ENCODE measurements around the gene EPHX1. TPM values are rescaled to one million over a fixed set of nuclear protein-coding genes. Genes with fewer than 3 reads are reported as not detected.

Gene EPHX1
- total and polyA plus RNA-seq, 2 of the 8 experiments (the other 6 are each of a cell fraction or from before 2014, with no cell fraction given): 45.3 to 79.1 TPM

DNA sequence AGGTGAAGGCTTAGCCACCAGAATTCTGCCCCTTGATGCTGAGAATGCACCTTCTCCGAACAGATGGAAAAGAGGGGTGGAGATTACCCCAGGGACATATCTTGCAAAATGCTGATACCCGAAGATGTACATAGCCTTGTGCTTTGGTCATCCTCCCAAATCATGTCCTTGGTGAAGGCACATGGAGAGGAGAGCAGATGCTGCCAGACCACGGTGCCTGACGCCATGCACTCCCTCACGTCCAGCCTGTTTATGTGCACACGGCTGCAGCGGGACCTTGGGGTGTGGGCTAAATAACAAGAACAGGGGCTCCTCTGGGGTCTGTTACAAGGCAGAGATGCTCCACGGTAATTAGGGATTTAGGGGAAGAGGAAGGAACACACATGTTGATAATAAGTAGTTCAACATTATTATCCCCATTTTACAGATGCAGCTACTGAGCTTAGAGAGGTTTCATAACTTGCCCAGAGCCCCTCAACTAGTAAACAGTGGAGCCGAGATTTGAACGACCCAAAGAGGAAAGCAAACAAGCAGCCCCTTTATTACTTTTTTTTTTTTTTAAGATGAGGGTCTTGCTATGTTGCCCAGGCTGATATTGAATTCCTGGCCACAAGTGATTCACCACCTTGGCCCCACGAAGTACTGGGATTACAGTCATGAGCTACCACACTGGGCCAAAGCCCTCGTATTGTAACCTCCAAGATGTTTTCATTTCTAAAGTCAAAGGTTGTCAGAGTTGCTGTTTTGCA is 12.9 kb downstream of the EPHX1 start:
- DNase-seq (ENCODE audit: low read depth in 1 of 2, low spot score in 2 of 2): no peak
- H4K91ac ChIP-seq (replicated peaks; ENCODE audit: insufficient read length, low read length): no peak overlapping the region
- POLR2A ChIA-PET (ENCODE audit: partially characterized antibody): interaction anchor here (0.7 to 2.1 kb wide), 6 partner anchors 11 to 54 kb away, joined by 3 to 9 read pairs (median 3); partner anchors contain the start of gene SRP9
- no peak overlapping the region for H3K27ac ChIP-seq (ENCODE audit: low read depth, low read length)
- no peak overlapping the region for H4K5ac ChIP-seq (ENCODE audit: insufficient read length, low read depth, low read length)
- H2BK120ac ChIP-seq (replicated peaks; ENCODE audit: low read depth, low read length): no peak overlapping the region
- no peak overlapping the region for H3K4me3 ChIP-seq (ENCODE audit: extremely low read depth in 1 of 4, insufficient read depth in 2 of 4, low read depth in 3 of 4, low read length in 4 of 4)
- no peak overlapping the region for H3K4ac ChIP-seq (replicated peaks; ENCODE audit: insufficient read length, low read depth, low read length)
- no peak overlapping the region for H2AK5ac ChIP-seq (ENCODE audit: low read depth, low read length)
- no peak overlapping the region for H3K9ac ChIP-seq (replicated peaks in 1 of 4; ENCODE audit: extremely low read depth in 1 of 4, low read depth in 3 of 4, low read length in 3 of 4)
- WGBS, 2 experiments (ENCODE audit: extremely low coverage in 1 of 2, insufficient coverage in 1 of 2, insufficient read length in 1 of 2, insufficient replicate concordance in 2 of 2, low coverage in 1 of 2, low lambda C conversion rate in 2 of 2, missing lambda C conversion rate in 1 of 2): 93% methylated on average over 12 of the region's 12 CpGs; no CpG with 5 or more reads in 1 of the 2 experiments
- peaks cover 0 to 11% of the 10 kb centered on the region in 2 experiments; a peak in 1 of 4 replicates for H3K79me2 ChIP-seq (ENCODE audit: control insufficient read depth in 1 of 2, insufficient read depth in 2 of 2, low read length in 2 of 2)
- no peaks in the 10 kb centered on the region; a peak in 1 of 8 replicates for H3K36me3 ChIP-seq (ENCODE audit: control insufficient read depth in 2 of 4, insufficient read depth in 4 of 4, low read length in 3 of 4)
- no peak overlapping the region for H2BK5ac ChIP-seq (ENCODE audit: low read depth, low read length)
- no peaks in the 10 kb centered on the region for H3K9me3 ChIP-seq (ENCODE audit: insufficient read depth in 2 of 2, low read depth in 1 of 2, low read length in 1 of 2)
- H4K8ac ChIP-seq (ENCODE audit: extremely low read depth, insufficient read depth, low read length): no peak overlapping the region
- H3K56ac ChIP-seq (replicated peaks; ENCODE audit: insufficient read length, low read depth, low read length): no peak overlapping the region
- no peak overlapping the region for H3K4me2 ChIP-seq (ENCODE audit: insufficient read depth in 1 of 2, low read depth in 2 of 2, low read length in 2 of 2)
- peaks cover 2 to 9% of the 10 kb centered on the region in 2 experiments for H4K20me1 ChIP-seq (replicated peaks in 1 of 2; ENCODE audit: control insufficient read depth in 1 of 2, insufficient read depth in 2 of 2, low read length in 2 of 2)
- H3K14ac ChIP-seq (ENCODE audit: insufficient read length): no peak overlapping the region
- H2BK15ac ChIP-seq (ENCODE audit: low read length): no peak overlapping the region
- H3K27me3 ChIP-seq (replicated peaks in 1 of 4; ENCODE audit: control insufficient read depth in 3 of 4, extremely low read depth in 1 of 4, insufficient read depth in 3 of 4, low read length in 3 of 4): no peaks in the 10 kb centered on the region
- H3K79me1 ChIP-seq (ENCODE audit: low read depth, low read length): peaks cover 12% of the 10 kb centered on the region
- peaks cover 8 to 23% (median 16%) of the 10 kb centered on the region in 4 experiments for H3K4me1 ChIP-seq (replicated peaks in 1 of 4; ENCODE audit: control insufficient read depth in 3 of 4, insufficient read depth in 4 of 4, low read length in 3 of 4)
- H3K23ac ChIP-seq (ENCODE audit: insufficient read length): no peak overlapping the region
- FAIRE-seq: no peak
- no peaks in the 10 kb centered on the region for H3K23me2 ChIP-seq (ENCODE audit: low read depth, low read length)
- CTCF ChIA-PET (ENCODE audit: partially characterized antibody): interaction anchor here (0.7 to 4.3 kb wide), 9 partner anchors 9 to 348 kb away, joined by 3 to 17 read pairs (median 4); partner anchors contain the start of genes EPHX1 and SRP9
- H2AFZ ChIP-seq (ENCODE audit: low read length): no peak overlapping the region
- no peak overlapping the region for H2BK20ac ChIP-seq (ENCODE audit: low read length)
- no peak overlapping the region for H2BK12ac ChIP-seq (ENCODE audit: low read depth, low read length)
- no peak overlapping the region for H3K18ac ChIP-seq (ENCODE audit: extremely low read depth, low read length)
- no peak for TF ChIP-seq SRF (IDR thresholded peaks at IDR 0.05; ENCODE audit: low read depth, low read length)
